ENCODE measurements around the gene RBMS2. TPM values are rescaled to one million over a fixed set of nuclear protein-coding genes. Genes with fewer than 3 reads are reported as not detected.

Gene RBMS2
- total RNA-seq, 1 donor, result 7.5 TPM

DNA sequence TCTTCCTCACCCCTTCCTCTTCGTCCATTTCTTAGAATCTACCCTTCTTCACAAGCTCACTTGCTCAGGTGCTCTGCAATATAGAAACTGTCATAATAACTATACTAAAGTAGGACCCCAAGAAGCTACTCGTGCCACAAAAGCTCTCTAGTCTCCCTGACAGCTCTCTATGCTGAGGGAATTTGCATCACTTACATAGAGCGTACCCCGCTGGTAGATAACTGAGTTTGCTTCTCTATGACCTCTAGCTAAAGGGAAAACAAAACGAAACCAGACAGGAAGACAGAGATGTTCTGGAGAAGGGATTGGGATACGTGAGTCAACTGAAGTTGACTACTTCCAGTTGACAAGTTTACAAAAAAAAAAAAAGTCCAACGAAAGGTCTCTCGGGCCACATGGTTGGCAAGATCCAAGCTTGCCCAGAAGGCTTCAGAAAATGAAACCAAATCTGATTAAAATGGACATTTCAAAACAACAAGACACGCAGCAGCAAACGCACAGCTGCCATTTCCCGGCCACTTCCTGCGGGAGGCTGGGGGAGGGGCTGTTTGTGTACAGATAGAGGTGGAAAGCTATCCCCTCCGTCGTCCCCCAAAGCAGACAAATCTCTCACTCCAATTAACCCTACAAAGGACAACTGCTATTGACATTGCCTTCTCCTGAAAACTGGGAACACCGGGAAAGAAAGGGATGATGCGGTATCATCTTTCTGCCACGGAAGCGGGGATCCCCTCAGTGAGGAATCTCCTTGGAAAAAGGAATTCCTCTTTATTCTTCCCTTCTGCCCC, 107.2 kb downstream of the RBMS2 start:
- peak; percentile 24 to 74 (median 56) for DNase-seq (ENCODE audit: low read depth in 2 of 3, low spot score in 2 of 3)

GRCh38 chr12:56629459-56630179, 108.0 kb downstream of the RBMS2 start:
- peak in 1 of 3 donors; percentile 21 for DNase-seq (ENCODE audit: low read depth in 2 of 3, low spot score in 2 of 3)

- peak; percentile 52 to 88 (median 81) for DNase-seq (ENCODE audit: low read depth in 2 of 3, low spot score in 2 of 3)
Observed at GRCh38 chr12:56630180-56630632, 108.6 kb downstream of the RBMS2 start, which contains the start of gene BAZ2A. Gene BAZ2A, minus strand, starts transcription at chr12:56630326. Its CDS starts 12,796 bp downstream, at chr12:56617530.

- DNase-seq (ENCODE audit: low read depth in 2 of 3, low spot score in 2 of 3), result peak in 1 of 3 donors; percentile 36
Observed at GRCh38 chr12:56631790-56632700, 110.4 kb downstream of the RBMS2 start.

GRCh38 chr12:56632701-56633467, 111.3 kb downstream of the RBMS2 start:
- DNase-seq (ENCODE audit: low read depth in 2 of 3, low spot score in 2 of 3), result no peak

- DNase-seq (ENCODE audit: low read depth in 2 of 3, low spot score in 2 of 3), result no peak
Observed at GRCh38 chr12:56633468-56634241, 112.0 kb downstream of the RBMS2 start.

DNA sequence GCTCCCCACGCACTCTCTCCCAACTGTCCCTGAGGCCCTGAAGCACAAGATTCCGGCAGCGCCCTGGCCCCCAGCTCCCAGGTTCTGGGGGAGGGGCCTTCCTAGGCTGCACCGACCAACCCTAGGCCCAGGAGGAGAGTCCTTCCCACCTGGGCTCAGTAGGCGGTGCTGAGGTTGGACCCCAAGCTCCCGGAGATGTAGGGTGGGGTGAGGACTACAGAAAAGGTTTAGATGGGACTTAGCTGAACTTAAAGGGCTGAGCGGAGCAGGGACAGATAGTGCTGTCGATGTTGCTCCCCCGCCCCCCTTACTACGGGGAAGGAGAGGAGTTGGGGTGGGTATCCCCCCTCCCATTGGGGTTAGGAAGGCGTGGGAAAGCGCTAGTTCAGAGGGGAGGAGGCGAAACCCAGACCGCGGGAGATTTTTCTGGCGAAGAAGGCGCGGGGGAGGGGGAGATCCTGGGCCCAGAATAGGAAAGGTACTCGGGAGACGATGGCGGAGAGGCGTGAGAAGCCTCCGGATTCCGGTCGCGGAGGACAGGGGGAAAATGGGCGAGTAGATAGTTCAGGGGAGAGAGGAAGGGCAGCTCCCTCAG, 112.7 kb downstream of the RBMS2 start:
- DNase-seq (ENCODE audit: low read depth in 2 of 3, low spot score in 2 of 3), result peak in 1 of 3 donors; percentile 29

- DNase-seq (ENCODE audit: low read depth in 2 of 3, low spot score in 2 of 3), result peak; percentile 29 to 59 (median 56)
Observed at GRCh38 chr12:56634837-56635791, 113.5 kb downstream of the RBMS2 start.

GRCh38 chr12:56635806-56636674, 114.4 kb downstream of the RBMS2 start:
- peak; percentile 64 to 91 (median 89) for DNase-seq (ENCODE audit: low read depth in 2 of 3, low spot score in 2 of 3)

DNA sequence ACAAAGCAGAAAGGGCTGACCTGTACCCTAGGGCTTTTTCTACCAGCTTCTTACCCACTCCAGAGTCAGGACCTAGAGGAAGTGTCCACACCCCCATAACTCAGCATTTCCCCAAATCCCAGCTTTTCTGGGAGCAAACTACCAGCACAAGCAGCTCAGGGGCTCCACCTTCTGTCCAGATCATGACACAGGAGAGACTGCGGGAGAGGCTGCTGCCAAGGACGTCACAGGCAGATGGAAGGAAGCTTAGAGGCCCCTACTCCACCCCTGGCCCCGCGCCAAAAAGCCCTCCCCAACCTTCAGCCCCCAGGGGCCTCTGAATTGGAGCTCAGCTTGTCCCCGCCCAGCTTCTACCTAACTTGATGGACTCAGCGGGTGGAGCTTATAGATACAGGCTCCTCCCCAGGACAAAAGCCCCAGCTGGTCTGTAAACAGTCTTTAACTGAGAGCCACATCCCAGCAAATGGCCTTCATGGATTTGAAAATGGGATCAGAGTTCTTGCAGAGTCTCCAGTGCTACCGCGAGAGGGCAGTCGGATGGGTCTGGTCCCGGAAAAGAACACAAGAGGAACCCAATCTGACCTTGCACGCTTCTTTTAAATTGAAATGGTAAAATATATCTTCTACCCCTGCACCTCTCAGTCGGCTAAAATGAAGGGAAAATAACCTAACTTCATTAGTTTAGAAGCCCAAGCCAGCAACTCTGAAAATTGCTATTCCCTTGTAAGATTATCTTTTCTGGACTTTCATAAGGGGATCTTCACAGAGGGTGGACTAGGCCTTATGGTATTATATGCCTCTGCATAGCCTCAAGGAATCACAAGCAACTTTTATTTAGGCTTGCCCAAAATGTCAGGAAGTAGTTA, 115.3 kb downstream of the RBMS2 start:
- peak; percentile 83 to 100 (median 100) for DNase-seq (ENCODE audit: low read depth in 2 of 3, low spot score in 2 of 3)

DNA sequence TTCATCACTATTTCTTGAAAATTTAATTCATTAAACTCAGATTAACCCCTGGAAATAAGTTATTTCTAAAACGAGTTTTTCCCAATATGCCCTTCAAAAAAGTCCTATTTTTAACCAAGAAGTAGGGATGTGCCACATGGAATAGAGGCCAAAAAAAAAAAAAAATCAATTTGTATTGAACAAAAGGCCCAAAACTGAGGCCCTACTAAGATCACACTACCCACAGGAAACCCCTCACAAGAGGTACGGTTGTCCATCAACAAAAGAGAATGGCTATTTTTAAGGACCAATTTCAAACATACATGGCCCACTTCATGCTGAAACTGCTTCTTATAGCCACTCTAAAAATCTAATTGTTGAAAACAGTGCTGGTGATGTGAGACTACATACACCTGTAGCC, 116.0 kb downstream of the RBMS2 start:
- DNase-seq (ENCODE audit: low read depth in 2 of 3, low spot score in 2 of 3), result no peak

- no peak for DNase-seq (ENCODE audit: low read depth in 2 of 3, low spot score in 2 of 3)
Observed at GRCh38 chr12:56641219-56641618, 119.6 kb downstream of the RBMS2 start.

DNA sequence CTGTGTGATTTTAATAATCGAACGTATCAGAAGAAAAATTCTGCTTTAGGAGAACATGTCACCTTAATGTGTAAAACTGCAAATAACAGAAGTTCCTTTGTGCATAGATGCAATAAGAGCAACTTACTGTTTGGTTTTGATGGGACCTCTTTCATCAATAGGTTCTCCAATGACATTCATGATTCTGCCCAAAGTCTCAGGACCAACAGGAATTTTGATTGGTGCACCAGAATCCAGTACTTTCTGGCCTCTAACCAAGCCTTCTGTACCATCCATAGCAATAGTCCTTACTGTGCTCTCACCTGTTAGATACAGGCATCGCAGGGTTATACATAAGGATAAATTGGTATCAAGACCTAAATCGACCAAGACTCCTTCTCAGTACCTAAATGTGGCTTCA, 123.0 kb downstream of the RBMS2 start:
- DNase-seq (ENCODE audit: low read depth in 2 of 3, low spot score in 2 of 3), result no peak

DNA sequence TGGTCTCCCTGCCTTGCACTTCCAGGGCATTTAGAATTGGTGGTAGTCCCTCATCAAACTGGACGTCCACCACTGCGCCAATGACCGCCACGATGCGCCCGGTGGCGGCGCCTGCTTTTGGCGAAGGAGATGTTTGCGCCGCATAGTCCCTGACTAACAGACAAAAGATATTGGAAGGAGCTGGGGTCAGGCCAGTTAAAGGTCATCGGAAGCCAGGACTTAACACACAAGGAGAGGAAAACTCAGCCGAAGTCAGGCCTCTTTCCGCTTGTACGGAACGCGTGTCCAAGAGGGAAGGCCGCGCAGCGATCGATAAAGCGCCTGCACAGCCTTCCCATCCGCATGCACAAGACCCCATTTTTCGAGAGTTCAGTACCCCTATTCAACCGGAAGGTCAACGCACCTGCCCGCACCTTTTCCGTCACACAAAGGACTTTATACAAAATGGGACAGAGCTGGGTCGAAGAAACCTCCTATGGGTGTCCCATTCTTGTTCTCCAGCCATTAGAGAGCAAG, 123.6 kb downstream of the RBMS2 start:
- DNase-seq (ENCODE audit: low read depth in 2 of 3, low spot score in 2 of 3), result no peak

All from hematopoietic multipotent progenitor cell (in vitro differentiated cells).